ENCODE results near the gene RNF125.

Gene RNF125

GRCh38 chr18:31977270-31977872, 41.3 kb upstream of the RNF125 start:
- H3K27ac ChIP-seq (ENCODE audit: poor library complexity, severe bottlenecking), result no peak overlapping the region
- DNase-seq (ENCODE audit: low spot score) (no peak), ATAC-seq (ENCODE audit: low read depth) (no peak)
- H3K4me1 ChIP-seq (ENCODE audit: insufficient read depth, poor library complexity, severe bottlenecking), result no peaks in the 10 kb centered on the region
- no peaks in the 10 kb centered on the region for H3K27me3 ChIP-seq (ENCODE audit: insufficient read depth, poor library complexity, severe bottlenecking)
- H3K4me3 ChIP-seq (ENCODE audit: severe bottlenecking), result no peak overlapping the region
- peaks cover 9% of the 10 kb centered on the region for H3K9me3 ChIP-seq (ENCODE audit: severe bottlenecking)
- peak; percentile 57 for TF ChIP-seq CTCF (IDR thresholded peaks at IDR 0.05; ENCODE audit: poor library complexity, severe bottlenecking)
- H3K36me3 ChIP-seq (ENCODE audit: low read depth), result no peaks in the 10 kb centered on the region

GRCh38 chr18:31978616-31979015, 40.0 kb upstream of the RNF125 start:
- DNase-seq (ENCODE audit: low spot score) (no peak), ATAC-seq (ENCODE audit: low read depth) (no peak)
- Histone ChIP-seq H3K36me3 (ENCODE audit: low read depth) (no peaks in the 10 kb centered on the region), H3K27me3 (ENCODE audit: insufficient read depth, poor library complexity, severe bottlenecking) (no peaks in the 10 kb centered on the region), H3K4me3 (ENCODE audit: severe bottlenecking) (no peak overlapping the region), H3K4me1 (ENCODE audit: insufficient read depth, poor library complexity, severe bottlenecking) (no peaks in the 10 kb centered on the region), H3K9me3 (ENCODE audit: severe bottlenecking) (peaks cover 9% of the 10 kb centered on the region), H3K27ac (ENCODE audit: poor library complexity, severe bottlenecking) (no peak overlapping the region)
- TF ChIP-seq CTCF (IDR thresholded peaks at IDR 0.05; ENCODE audit: poor library complexity, severe bottlenecking), result no peak

GRCh38 chr18:31979714-31980113, 38.9 kb upstream of the RNF125 start:
- Histone ChIP-seq H3K27ac (ENCODE audit: poor library complexity, severe bottlenecking) (no peak overlapping the region), H3K27me3 (ENCODE audit: insufficient read depth, poor library complexity, severe bottlenecking) (no peaks in the 10 kb centered on the region), H3K4me1 (ENCODE audit: insufficient read depth, poor library complexity, severe bottlenecking) (no peaks in the 10 kb centered on the region), H3K4me3 (ENCODE audit: severe bottlenecking) (no peak overlapping the region), H3K36me3 (ENCODE audit: low read depth) (no peaks in the 10 kb centered on the region), H3K9me3 (ENCODE audit: severe bottlenecking) (no peaks in the 10 kb centered on the region)
- ATAC-seq (ENCODE audit: low read depth) (no peak), DNase-seq (ENCODE audit: low spot score) (no peak)
- TF ChIP-seq CTCF (IDR thresholded peaks at IDR 0.05; ENCODE audit: poor library complexity, severe bottlenecking), result no peak

- H3K4me1 ChIP-seq (ENCODE audit: insufficient read depth, poor library complexity, severe bottlenecking), result no peaks in the 10 kb centered on the region
- no peaks in the 10 kb centered on the region for H3K36me3 ChIP-seq (ENCODE audit: low read depth)
- no peak for DNase-seq (ENCODE audit: low spot score)
- H3K27ac ChIP-seq (ENCODE audit: poor library complexity, severe bottlenecking), result no peak overlapping the region
- no peaks in the 10 kb centered on the region for H3K27me3 ChIP-seq (ENCODE audit: insufficient read depth, poor library complexity, severe bottlenecking)
- H3K9me3 ChIP-seq (ENCODE audit: severe bottlenecking), result no peaks in the 10 kb centered on the region
- H3K4me3 ChIP-seq (ENCODE audit: severe bottlenecking), result no peak overlapping the region
- TF ChIP-seq CTCF (IDR thresholded peaks at IDR 0.05; ENCODE audit: poor library complexity, severe bottlenecking), result no peak
- no peak for ATAC-seq (ENCODE audit: low read depth)
Observed at GRCh38 chr18:31980863-31981262, 37.8 kb upstream of the RNF125 start.

GRCh38 chr18:31983020-31983419, 35.6 kb upstream of the RNF125 start:
- Histone ChIP-seq H3K36me3 (ENCODE audit: low read depth) (no peaks in the 10 kb centered on the region), H3K27me3 (ENCODE audit: insufficient read depth, poor library complexity, severe bottlenecking) (no peaks in the 10 kb centered on the region), H3K27ac (ENCODE audit: poor library complexity, severe bottlenecking) (no peak overlapping the region), H3K4me1 (ENCODE audit: insufficient read depth, poor library complexity, severe bottlenecking) (no peaks in the 10 kb centered on the region), H3K9me3 (ENCODE audit: severe bottlenecking) (no peaks in the 10 kb centered on the region), H3K4me3 (ENCODE audit: severe bottlenecking) (no peak overlapping the region)
- ATAC-seq (ENCODE audit: low read depth) (no peak), DNase-seq (ENCODE audit: low spot score) (no peak)
- no peak for TF ChIP-seq CTCF (IDR thresholded peaks at IDR 0.05; ENCODE audit: poor library complexity, severe bottlenecking)

All from RWPE2 (cell line).